RWPE2 (cell line): ENCODE results near the gene CLBA1.

Source experiments
- ATAC-seq: fragments of 200-7000 bp; cut with Tn5 transposase; 3 replicates; pipeline ENCODE4 v1.9.1; 2021; ENCODE audit warnings: low read depth
- DNase-seq: peaks from one replicate; pipeline ENCODE4 v3.0.0-alpha.2; 2020; ENCODE audit warnings: low spot score
- H3K27ac ChIP-seq: fragments of 450-650 bp; 2 replicates; pipeline ENCODE4 v1.5.1; 2017; ENCODE audit warnings: mild to moderate bottlenecking; ENCODE audit not compliant: poor library complexity, severe bottlenecking
- H3K27me3 ChIP-seq: fragments of 250-450 bp; sonication (Bioruptor Pico); 2 replicates; pipeline ENCODE4 v1.5.1; 2021; ENCODE audit warnings: mild to moderate bottlenecking, moderate library complexity; ENCODE audit not compliant: insufficient read depth, poor library complexity, severe bottlenecking
- H3K36me3 ChIP-seq: fragments of 250-450 bp; sonication (Bioruptor Pico); 2 replicates; pipeline ENCODE4 v1.5.1; 2020; ENCODE audit warnings: low read depth, mild to moderate bottlenecking, moderate library complexity
- H3K4me1 ChIP-seq: fragments of 250-450 bp; sonication (Bioruptor Pico); 2 replicates; pipeline ENCODE4 v1.5.1; 2021; ENCODE audit warnings: mild to moderate bottlenecking, moderate library complexity; ENCODE audit not compliant: insufficient read depth, poor library complexity, severe bottlenecking
- H3K4me3 ChIP-seq: fragments of 250-450 bp; sonication (Bioruptor Pico); 2 replicates; pipeline ENCODE4 v1.5.1; 2021; ENCODE audit warnings: mild to moderate bottlenecking, moderate library complexity; ENCODE audit not compliant: severe bottlenecking
- H3K9me3 ChIP-seq: fragments of 250-450 bp; sonication (Bioruptor Pico); 2 replicates; pipeline ENCODE4 v1.5.1; 2021; ENCODE audit warnings: mild to moderate bottlenecking, moderate library complexity; ENCODE audit not compliant: severe bottlenecking
- CTCF ChIP-seq: fragments of 450-650 bp; IDR thresholded peaks from one replicate; pipeline ENCODE4 v1.5.1; 2017; ENCODE audit warnings: mild to moderate bottlenecking, moderate library complexity; ENCODE audit not compliant: poor library complexity, severe bottlenecking

Gene CLBA1

GRCh38 chr14:104953097-104953496 lies 32.5 kb upstream of the CLBA1 start:
- DNase-seq (peak; percentile 38), ATAC-seq (no peak)
- TF ChIP-seq CTCF, result no peak
- no peak overlapping the region for H3K4me3 ChIP-seq
- H3K27me3 ChIP-seq, result no peaks in the 10 kb centered on the region
- no peaks in the 10 kb centered on the region for H3K9me3 ChIP-seq
- H3K27ac ChIP-seq, result no peak overlapping the region
- H3K4me1 ChIP-seq, result no peaks in the 10 kb centered on the region
- peaks cover 56% of the 10 kb centered on the region for H3K36me3 ChIP-seq

- peaks cover 66% of the 10 kb centered on the region for H3K36me3 ChIP-seq
- H3K4me3 ChIP-seq, result no peak overlapping the region
- DNase-seq, result peak; percentile 74
- no peak; the same call in 2 of the 3 replicates for ATAC-seq
- H3K4me1 ChIP-seq, result no peaks in the 10 kb centered on the region
- no peak for TF ChIP-seq CTCF
- no peaks in the 10 kb centered on the region for H3K27me3 ChIP-seq
- H3K27ac ChIP-seq, result no peak overlapping the region
- H3K9me3 ChIP-seq, result no peaks in the 10 kb centered on the region
These were observed 31.5 kb upstream of the CLBA1 start for GRCh38 chr14:104953896-104954656.

- H3K36me3 ChIP-seq, result peaks cover 74% of the 10 kb centered on the region
- TF ChIP-seq CTCF, result no peak
- H3K27ac ChIP-seq, result no peak overlapping the region
- no peaks in the 10 kb centered on the region for H3K4me1 ChIP-seq
- H3K9me3 ChIP-seq, result no peaks in the 10 kb centered on the region
- H3K27me3 ChIP-seq, result no peaks in the 10 kb centered on the region
- H3K4me3 ChIP-seq, result no peak overlapping the region
- ATAC-seq, result no peak
- peak; percentile 69 for DNase-seq
These were observed 30.7 kb upstream of the CLBA1 start for GRCh38 chr14:104954746-104955395.

- DNase-seq (peak; percentile 51), ATAC-seq (no peak)
- H3K4me3 ChIP-seq, result no peak overlapping the region
- H3K27ac ChIP-seq, result no peak overlapping the region
- H3K9me3 ChIP-seq, result no peaks in the 10 kb centered on the region
- H3K36me3 ChIP-seq, result peaks cover 79% of the 10 kb centered on the region
- no peak for TF ChIP-seq CTCF
- no peaks in the 10 kb centered on the region for H3K4me1 ChIP-seq
- no peaks in the 10 kb centered on the region for H3K27me3 ChIP-seq
These were observed 30.2 kb upstream of the CLBA1 start for GRCh38 chr14:104955396-104955770.
